WI38 (cell line): ENCODE measurements around the gene DNAJA3.

Experiments used
- H3K4me3 ChIP-seq: 2 replicates; pipeline ENCODE4 v1.5.1; 2011; ENCODE audit warnings: low read depth, mild to moderate bottlenecking, control low read depth, low read length
- CTCF ChIP-seq: IDR thresholded peaks from 2 replicates; pipeline ENCODE4 v1.5.1; 2012; ENCODE audit warnings: low read depth, mild to moderate bottlenecking, control low read depth, low read length

DNAJA3 gene

GRCh38 chr16:4419402-4419959 lies 6.2 kb upstream of the DNAJA3 start:
- H3K4me3 ChIP-seq, result no peak overlapping the region
- TF ChIP-seq CTCF, result no peak

- TF ChIP-seq CTCF, result no peak
- H3K4me3 ChIP-seq, result no peak overlapping the region
These were observed 5.1 kb upstream of the DNAJA3 start for GRCh38 chr16:4420505-4421105.

- peak overlapping the region; percentile 84 for H3K4me3 ChIP-seq
- TF ChIP-seq CTCF, result no peak
These were observed 485 bp downstream of the DNAJA3 start for GRCh38 chr16:4426021-4426684.

GRCh38 chr16:4426722-4427372 lies 1.2 kb downstream of the DNAJA3 start:
- no peak for TF ChIP-seq CTCF
- H3K4me3 ChIP-seq, result peak overlapping the region; percentile 84

GRCh38 chr16:4428500-4428899 lies 2.8 kb downstream of the DNAJA3 start:
- TF ChIP-seq CTCF, result no peak
- no peak overlapping the region for H3K4me3 ChIP-seq

- TF ChIP-seq CTCF, result no peak
- H3K4me3 ChIP-seq, result no peak overlapping the region
These were observed 5.4 kb downstream of the DNAJA3 start for GRCh38 chr16:4431023-4431422.

GRCh38 chr16:4433228-4433627 lies 7.6 kb downstream of the DNAJA3 start:
- no peak overlapping the region for H3K4me3 ChIP-seq
- TF ChIP-seq CTCF, result no peak
